BJ (cell line): ENCODE data around the gene SERPINB4. TPM values are rescaled to one million over a fixed set of nuclear protein-coding genes. Genes with fewer than 3 reads are reported as not detected.
A peak's percentile ranks its signal among the peaks of the same experiment; 100 is the strongest.
"Not testable (repeated sequence)": the region's sequence is repeated elsewhere in the genome, so short reads cannot be mapped to it uniquely, and the experiment has no call there.

Experiments
- CTCF ChIA-PET: fragments of 350-600 bp; formaldehyde crosslinking; extraction: SDS; loops from one replicate; lab custom pipeline; 2021; ENCODE audit warnings: antibody characterized with exemption, inconsistent platforms; lab: Yijun Ruan, JAX
- POLR2A ChIA-PET: fragments of 300-600 bp; sonication (Branson Sonifier 250); formaldehyde crosslinking; extraction: SDS; loops from one replicate; lab custom pipeline; 2021; ENCODE audit warnings: antibody characterized with exemption; lab: Charles Lee
- DNase-seq: peaks from one replicate; pipeline ENCODE4 v3.0.0-alpha.2; 2011; ENCODE audit warnings: low read depth
- H3K27me3 ChIP-seq: 2 replicates; pipeline ENCODE4 v1.6.0; 2011; ENCODE audit warnings: low read length; ENCODE audit not compliant: control insufficient read depth, insufficient read depth
- H3K36me3 ChIP-seq: 2 replicates; pipeline ENCODE4 v1.5.1; 2011; ENCODE audit warnings: low read length; ENCODE audit not compliant: control insufficient read depth, insufficient read depth
- H3K4me3 ChIP-seq: 2 replicates; pipeline ENCODE4 v1.5.1; 2011; ENCODE audit warnings: low read depth, mild to moderate bottlenecking, control low read depth, low read length
- CTCF ChIP-seq: IDR thresholded peaks from 2 replicates; pipeline ENCODE4 v1.5.1; 2011; ENCODE audit warnings: low read depth, mild to moderate bottlenecking, control low read depth, inconsistent platforms, low read length, moderate library complexity; ENCODE audit not compliant: insufficient read depth
- polyA plus RNA-seq: library from polyadenylated mRNA; depleted of rRNA; stranded (reverse); fragments of >200 nt; gene quantifications from 2 replicates; pipeline ENCODE4 v1.2.3, GENCODE V29; 2011

SERPINB4 gene
- polyA plus RNA-seq, 1 experiment, result 0.06 TPM

GRCh38 chr18:63676526-63677323 lies 32.7 kb upstream of the SERPINB4 start:
- Histone ChIP-seq H3K4me3 (no peak overlapping the region), H3K27me3 (no peaks in the 10 kb centered on the region), H3K36me3 (no peaks in the 10 kb centered on the region)
- TF ChIP-seq CTCF, result peak; percentile 33; the same call in 1 of the 2 replicates
- CTCF ChIA-PET, result interaction anchor here (1.0 to 1.4 kb wide), 4 partner anchors 11 to 158 kb away, joined by 3 to 4 read pairs (median 4); no protein-coding TSS in a partner anchor
- no peak for DNase-seq
- POLR2A ChIA-PET, result no interaction called here

- Histone ChIP-seq H3K4me3 (no peak overlapping the region), H3K27me3 (no peaks in the 10 kb centered on the region), H3K36me3 (no peaks in the 10 kb centered on the region)
- ChIA-PET CTCF (no interaction called here), POLR2A (no interaction called here)
- no peak for DNase-seq
- TF ChIP-seq CTCF, result no peak
Observed at GRCh38 chr18:63664571-63664970, 20.5 kb upstream of the SERPINB4 start.

GRCh38 chr18:63661750-63662149 lies 17.7 kb upstream of the SERPINB4 start, which contains the start of gene SERPINB3:
Gene SERPINB3, minus strand, starts transcription at chr18:63661893. Its CDS starts 677 bp downstream, at chr18:63661216.
- H3K36me3 ChIP-seq, POLR2A ChIA-PET, CTCF ChIA-PET, H3K4me3 ChIP-seq, H3K27me3 ChIP-seq, DNase-seq: not testable (repeated sequence)

GRCh38 chr18:63658920-63659319 lies 14.9 kb upstream of the SERPINB4 start:
- POLR2A ChIA-PET, result not testable (repeated sequence)

GRCh38 chr18:63650271-63650670 lies 6.2 kb upstream of the SERPINB4 start:
- CTCF ChIA-PET, POLR2A ChIA-PET: not testable (repeated sequence)

More at GRCh38 chr18:63658920-63659319, 14.9 kb upstream of the SERPINB4 start:
- H3K27me3 ChIP-seq, H3K36me3 ChIP-seq, H3K4me3 ChIP-seq, DNase-seq, CTCF ChIA-PET: not testable (repeated sequence)

GRCh38 chr18:63648241-63648640 lies 4.2 kb upstream of the SERPINB4 start:
- no peak for DNase-seq
- Histone ChIP-seq H3K27me3 (no peaks in the 10 kb centered on the region), H3K36me3 (no peaks in the 10 kb centered on the region), H3K4me3 (no peak overlapping the region)
- ChIA-PET POLR2A (no interaction called here), CTCF (no interaction called here)
- no peak for TF ChIP-seq CTCF

More at GRCh38 chr18:63650271-63650670, 6.2 kb upstream of the SERPINB4 start:
- H3K36me3 ChIP-seq, H3K4me3 ChIP-seq, H3K27me3 ChIP-seq, DNase-seq: not testable (repeated sequence)

GRCh38 chr18:63646936-63647335 lies 2.9 kb upstream of the SERPINB4 start:
- DNase-seq, result no peak
- Histone ChIP-seq H3K27me3 (no peaks in the 10 kb centered on the region), H3K4me3 (no peak overlapping the region), H3K36me3 (no peaks in the 10 kb centered on the region)
- ChIA-PET POLR2A (no interaction called here), CTCF (no interaction called here)
- TF ChIP-seq CTCF, result no peak

- H3K4me3 ChIP-seq, DNase-seq, H3K36me3 ChIP-seq, CTCF ChIA-PET, POLR2A ChIA-PET, H3K27me3 ChIP-seq: not testable (repeated sequence)
Observed at GRCh38 chr18:63644694-63645093, 638 bp upstream of the SERPINB4 start.

- H3K4me3 ChIP-seq, H3K27me3 ChIP-seq, H3K36me3 ChIP-seq, DNase-seq, CTCF ChIA-PET, POLR2A ChIA-PET: not testable (repeated sequence)
Observed at GRCh38 chr18:63642668-63643356, 1.2 kb downstream of the SERPINB4 start.
